Glomerular endothelial cell (primary cell): ENCODE measurements around the gene MZT2A. TPM values are rescaled to one million over a fixed set of nuclear protein-coding genes. Genes with fewer than 3 reads are reported as not detected.
A peak's percentile ranks its signal among the peaks of the same experiment; 100 is the strongest.
"Not testable (repeated sequence)": the region's sequence is repeated elsewhere in the genome, so short reads cannot be mapped to it uniquely, and the experiment has no call there.

Source experiments
- DNase-seq: peaks from one replicate; pipeline ENCODE4 v3.0.0-alpha.2; 2011; ENCODE audit warnings: low read depth, low spot score; ENCODE audit errors: extremely low read depth
- total RNA-seq: library from RNA; depleted of rRNA; stranded (reverse); fragments of >200 nt; gene quantifications from 2 replicates; pipeline ENCODE4 v1.2.3, GENCODE V29; 2015

Gene MZT2A
- total RNA-seq, 1 donor from 2014 or later = 173 TPM

GRCh38 chr2:131493199-131493968 lies 1.2 kb upstream of the MZT2A start:
- DNase-seq = no peak

GRCh38 chr2:131492418-131493198 lies 411 bp upstream of the MZT2A start:
- peak; percentile 33 for DNase-seq

DNA sequence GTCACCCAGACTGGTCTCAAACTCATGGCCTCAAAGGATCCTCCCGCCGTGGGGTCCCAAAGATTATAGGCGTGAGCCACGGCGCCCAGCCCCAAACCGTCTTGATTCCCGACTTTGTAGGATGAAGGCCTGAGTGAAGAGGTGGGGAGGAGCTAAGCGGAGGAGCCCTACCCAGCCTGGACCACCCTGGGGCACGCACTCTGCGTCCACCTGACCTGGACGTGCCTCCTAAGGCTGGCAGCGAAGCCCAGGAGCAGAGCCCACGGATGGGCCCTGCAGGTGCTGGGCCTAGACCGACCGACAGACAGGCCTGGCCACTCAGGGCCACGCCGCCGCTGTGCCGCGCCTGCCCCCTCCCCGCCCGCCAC lies 744 bp downstream of the MZT2A start:
- DNase-seq = not testable (repeated sequence)

- DNase-seq = not testable (repeated sequence)
Measured at GRCh38 chr2:131490616-131491468, 1.4 kb downstream of the MZT2A start.

DNA sequence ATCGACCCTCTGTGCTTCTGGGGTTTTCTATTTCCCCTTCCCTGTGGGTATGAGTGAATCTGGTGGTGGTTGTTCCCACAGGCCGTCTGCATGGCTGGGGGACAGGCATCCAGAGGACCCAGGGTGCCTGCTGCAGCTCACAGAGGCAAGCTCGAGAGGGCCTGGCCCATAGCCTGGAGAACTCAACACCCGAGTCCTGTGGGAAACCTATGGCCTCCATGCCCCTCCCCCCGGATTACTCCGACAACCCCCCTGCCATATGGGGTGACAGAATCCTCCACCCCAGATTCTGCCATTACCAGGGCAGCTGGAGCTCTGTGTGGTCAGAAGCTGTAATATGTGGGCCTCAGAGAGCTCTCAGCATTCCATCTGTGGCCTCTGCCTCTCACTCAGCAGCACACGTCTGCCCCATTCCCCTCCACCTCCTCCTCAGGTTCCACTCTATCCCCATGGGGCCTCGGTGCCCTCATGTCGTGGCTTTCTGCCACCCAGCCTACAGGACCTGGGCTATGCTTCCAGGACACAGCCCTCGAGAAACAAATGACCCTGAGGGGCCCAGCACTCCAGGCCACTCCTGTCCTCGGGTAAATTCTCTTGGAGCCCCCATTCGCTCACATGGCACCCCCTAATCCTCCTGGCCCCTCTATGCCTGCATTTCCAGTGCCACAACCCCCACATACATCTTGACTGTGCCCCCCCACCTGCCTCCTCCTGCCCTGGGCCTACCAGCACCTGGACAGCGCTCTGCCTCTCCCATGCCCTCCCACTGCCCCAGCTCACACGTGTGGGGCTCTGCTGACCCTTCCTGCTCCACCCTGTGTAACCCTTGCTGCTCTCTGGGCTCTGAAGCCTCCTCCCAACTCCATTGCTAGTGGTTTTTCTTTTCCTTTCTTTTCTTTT lies 3.6 kb downstream of the MZT2A start:
- no peak for DNase-seq

- DNase-seq = not testable (repeated sequence)
Measured at GRCh38 chr2:131486201-131486902, 5.8 kb downstream of the MZT2A start.

DNA sequence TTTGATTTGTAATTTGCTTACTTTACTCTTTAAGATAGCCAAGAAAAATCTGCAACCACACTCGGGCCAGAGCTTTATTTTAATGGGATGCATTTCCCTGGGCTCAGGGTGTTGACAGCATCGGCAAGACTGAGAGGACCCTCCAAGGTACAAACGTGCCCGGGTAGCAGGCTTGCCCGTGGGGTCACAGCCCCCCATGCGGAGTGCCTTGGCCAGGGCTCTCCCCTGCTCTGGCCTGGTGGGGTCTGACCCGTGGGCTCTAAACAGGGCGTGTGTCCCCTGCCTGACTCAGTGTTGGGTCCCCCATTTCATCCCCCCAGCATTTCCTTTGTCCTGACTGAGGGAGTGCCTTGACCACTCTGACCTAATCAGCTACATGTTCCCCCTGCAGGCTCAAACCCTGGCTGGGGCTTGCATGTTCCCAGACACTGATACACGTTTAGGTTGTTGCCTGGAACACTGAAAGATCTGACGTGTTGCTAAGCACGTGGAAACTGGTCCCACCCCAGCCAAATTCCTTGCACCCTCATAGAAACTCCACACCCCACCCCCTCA lies 7.2 kb downstream of the MZT2A start:
- not testable (repeated sequence) for DNase-seq

- not testable (repeated sequence) for DNase-seq
Measured at GRCh38 chr2:131483981-131484820, 8.0 kb downstream of the MZT2A start.

- not testable (repeated sequence) for DNase-seq
Measured at GRCh38 chr2:131482506-131483155, 9.6 kb downstream of the MZT2A start.

DNA sequence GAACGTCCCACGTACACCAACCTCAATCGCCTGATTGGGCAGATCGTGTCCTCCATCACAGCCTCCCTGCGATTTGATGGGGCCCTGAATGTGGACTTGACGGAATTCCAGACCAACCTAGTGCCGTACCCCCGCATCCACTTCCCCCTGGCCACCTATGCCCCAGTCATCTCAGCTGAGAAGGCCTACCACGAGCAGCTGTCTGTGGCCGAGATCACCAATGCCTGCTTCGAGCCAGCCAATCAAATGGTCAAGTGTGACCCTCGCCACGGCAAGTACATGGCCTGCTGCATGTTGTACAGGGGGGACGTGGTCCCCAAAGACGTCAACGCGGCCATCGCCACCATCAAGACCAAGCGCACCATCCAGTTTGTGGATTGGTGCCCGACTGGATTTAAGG lies 11.8 kb downstream of the MZT2A start:
- DNase-seq = not testable (repeated sequence)

- DNase-seq = not testable (repeated sequence)
Measured at GRCh38 chr2:131478850-131479461, 13.2 kb downstream of the MZT2A start.

DNA sequence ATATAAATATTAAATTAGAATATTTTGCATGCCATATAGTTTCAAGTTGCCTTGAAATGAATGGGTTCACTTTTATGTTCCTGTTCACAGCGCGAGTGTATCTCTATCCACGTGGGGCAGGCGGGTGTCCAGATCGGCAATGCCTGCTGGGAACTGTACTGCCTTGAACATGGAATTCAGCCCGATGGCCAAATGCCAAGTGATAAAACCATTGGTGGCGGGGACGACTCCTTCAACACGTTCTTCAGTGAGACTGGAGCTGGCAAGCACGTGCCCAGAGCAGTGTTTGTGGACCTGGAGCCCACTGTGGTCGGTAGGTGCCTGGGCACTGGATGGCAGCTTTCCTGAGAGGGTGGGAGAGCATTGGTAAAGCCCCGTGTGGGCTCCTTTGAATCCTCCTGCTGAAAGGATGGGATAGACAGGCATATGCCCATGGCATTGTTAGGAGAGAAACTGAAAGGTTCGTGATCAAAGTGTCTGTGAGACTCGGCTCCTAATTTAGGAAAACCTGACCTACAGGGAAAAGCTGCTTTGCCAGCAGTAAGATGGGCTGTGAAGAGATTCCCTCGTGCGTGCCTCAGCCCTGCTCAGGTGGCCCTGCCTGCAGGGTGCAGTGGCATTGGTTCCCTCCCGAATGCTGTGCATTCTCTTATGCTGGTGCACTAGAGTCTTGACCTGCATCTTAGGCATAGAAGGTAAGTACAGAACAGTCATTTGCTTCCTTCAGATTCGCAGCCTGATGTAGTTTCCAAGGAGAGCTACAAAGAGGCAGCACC lies 13.9 kb downstream of the MZT2A start:
- DNase-seq = not testable (repeated sequence)

DNA sequence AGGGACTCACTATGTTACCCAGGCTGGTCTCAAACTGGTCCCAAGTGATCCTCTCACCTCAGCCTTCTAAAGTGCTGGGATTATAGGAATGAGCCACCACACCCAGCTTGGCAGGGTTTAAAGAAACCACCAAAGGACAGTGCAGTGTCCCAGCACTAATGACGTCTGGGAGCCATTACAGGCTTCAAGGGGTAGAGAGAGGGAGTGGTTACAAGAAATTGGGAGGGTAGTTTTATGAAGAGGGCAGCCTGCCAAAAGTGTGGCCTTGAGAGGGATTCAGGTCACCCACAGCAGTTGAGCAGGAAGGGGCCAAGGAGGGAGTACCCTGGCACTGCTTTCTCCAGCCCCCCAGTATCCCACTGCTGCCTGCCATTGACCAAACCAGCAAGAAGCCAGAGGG lies 15.0 kb downstream of the MZT2A start:
- not testable (repeated sequence) for DNase-seq

DNA sequence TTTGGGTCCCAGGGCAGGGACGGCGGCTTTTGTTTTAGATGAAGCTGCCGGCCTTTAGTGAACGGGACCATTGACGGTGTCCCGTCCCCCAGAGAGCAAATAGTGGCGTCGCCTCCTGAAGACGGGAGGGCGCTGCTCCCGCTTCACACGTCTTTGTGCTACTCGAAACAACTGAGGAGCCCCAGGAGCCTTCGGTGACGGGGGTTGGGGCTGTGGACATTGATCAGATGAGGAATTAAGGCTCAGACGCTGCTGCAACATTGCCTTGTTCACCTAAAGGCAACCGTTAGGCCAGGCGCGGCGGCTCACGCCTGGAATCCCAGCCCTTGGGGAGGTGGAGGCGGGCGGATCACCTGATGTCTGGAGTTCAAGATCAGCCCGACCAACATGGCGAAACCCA lies 15.8 kb downstream of the MZT2A start:
- not testable (repeated sequence) for DNase-seq

- no peak for DNase-seq
Measured at GRCh38 chr2:131475831-131476230, 16.4 kb downstream of the MZT2A start, which contains the start of gene TUBA3D. Gene TUBA3D, plus strand, starts transcription at chr2:131476119. Its CDS starts 81 bp downstream, at chr2:131476200.

DNA sequence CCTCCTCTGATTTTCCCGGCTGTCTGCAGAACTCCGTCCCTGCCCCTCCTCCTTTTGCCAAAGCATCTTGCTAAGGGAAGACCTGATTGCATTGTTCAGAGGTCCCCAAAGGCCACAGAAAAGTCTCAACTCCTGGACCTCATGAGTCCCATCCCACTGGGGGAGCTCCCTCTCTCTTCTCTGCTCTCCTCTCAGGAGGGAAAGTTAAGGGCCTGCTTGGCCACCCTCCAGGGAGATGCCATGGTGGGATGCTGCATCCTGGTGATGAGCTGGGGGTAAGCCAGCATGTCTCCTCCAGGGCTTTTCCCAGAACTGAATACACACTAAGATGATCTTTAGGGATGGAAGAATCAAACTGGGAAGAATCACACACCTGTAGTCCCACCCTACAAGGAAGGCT lies 18.9 kb downstream of the MZT2A start:
- DNase-seq = not testable (repeated sequence)
